CMK (cell line): ENCODE results near the gene LAPTM5.

ENCODE experiments used
- DNase-seq: peaks from one replicate; pipeline ENCODE4 v3.0.0-alpha.2; 2010; ENCODE audit warnings: low read depth

LAPTM5 gene

GRCh38 chr1:30755334-30755733, 2.2 kb downstream of the LAPTM5 start:
- DNase-seq: no peak

- DNase-seq: no peak
Observed at GRCh38 chr1:30754684-30755171, 2.8 kb downstream of the LAPTM5 start.

- no peak for DNase-seq
Observed at GRCh38 chr1:30753660-30754123, 3.9 kb downstream of the LAPTM5 start.

- DNase-seq: no peak
Observed at GRCh38 chr1:30753118-30753517, 4.5 kb downstream of the LAPTM5 start.

DNA sequence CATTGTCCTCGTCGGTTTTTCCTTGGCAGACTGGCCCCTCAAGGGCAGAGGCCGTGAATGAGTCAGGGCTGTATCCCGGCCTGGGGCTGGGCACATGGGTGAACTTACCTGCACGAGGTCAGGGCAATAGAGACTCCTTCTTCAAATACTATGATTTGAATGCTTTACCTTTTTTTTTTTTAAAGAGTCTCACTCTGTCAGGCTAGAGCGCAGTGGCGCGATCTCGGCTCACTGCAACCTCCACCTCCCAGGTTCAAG, 5.0 kb downstream of the LAPTM5 start:
- no peak for DNase-seq

- no peak for DNase-seq
Observed at GRCh38 chr1:30751830-30752650, 5.5 kb downstream of the LAPTM5 start.

DNA sequence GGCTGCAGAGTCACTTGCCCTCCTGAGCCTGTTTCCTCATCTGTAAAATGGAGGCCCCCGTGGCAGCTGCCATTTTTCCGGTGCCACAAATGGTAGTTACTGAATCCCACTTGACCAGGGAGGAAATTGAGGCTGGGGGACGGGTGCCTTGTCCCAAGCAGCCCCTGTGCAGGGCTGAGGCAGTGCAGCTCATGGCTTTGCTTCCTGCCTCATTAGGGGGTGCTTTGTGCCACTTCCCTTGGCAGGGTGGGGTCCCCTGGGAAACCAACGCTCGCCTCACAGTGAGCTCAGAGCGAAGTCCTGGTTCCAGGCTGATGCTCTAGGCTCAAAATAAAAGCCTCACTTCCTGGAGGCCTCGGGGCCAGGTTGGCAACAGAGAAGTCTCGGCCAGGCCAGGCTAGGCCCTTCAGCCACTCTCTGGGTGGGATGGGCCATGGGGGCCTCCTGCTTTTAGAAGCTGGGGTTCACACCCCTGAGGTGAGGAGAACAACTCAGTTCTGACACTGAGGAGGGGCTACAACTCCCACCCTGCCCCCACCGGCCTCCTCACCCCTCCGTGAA, 6.8 kb downstream of the LAPTM5 start:
- no peak for DNase-seq

- DNase-seq: no peak
Observed at GRCh38 chr1:30749691-30750583, 7.6 kb downstream of the LAPTM5 start.

DNA sequence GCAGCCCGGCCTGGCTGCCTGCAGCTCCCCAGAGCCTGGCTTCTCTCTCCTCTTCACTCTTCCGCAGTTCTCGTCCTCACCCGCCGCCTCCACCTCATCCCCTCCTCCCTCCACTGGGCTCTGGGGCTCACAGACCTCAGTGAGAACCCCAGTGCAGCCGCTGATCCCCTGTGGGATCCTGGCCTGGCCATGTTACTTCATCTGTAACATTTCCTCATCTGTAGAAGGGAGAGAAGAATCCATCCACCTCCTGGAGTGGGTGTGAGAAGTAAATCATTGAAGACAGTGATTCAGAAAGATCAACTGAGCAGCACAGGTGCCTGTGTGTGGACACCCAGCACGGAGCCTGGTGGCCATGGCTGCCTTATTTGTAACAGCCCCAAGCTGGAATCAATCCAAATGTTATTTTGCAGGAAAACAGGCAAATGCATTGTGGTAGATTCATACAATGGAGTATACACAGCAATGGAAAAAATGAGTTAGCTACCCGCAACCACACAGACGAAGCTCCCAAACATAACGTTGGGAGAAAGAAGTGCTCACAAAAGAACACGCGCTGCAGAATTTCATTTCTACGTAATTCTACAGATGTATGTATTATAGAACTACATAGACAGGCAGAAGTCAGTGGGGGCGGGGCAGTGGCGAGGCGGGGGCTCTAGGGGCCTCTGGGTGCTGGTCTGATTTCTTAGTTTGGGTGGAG, 8.7 kb downstream of the LAPTM5 start:
- DNase-seq: no peak

DNA sequence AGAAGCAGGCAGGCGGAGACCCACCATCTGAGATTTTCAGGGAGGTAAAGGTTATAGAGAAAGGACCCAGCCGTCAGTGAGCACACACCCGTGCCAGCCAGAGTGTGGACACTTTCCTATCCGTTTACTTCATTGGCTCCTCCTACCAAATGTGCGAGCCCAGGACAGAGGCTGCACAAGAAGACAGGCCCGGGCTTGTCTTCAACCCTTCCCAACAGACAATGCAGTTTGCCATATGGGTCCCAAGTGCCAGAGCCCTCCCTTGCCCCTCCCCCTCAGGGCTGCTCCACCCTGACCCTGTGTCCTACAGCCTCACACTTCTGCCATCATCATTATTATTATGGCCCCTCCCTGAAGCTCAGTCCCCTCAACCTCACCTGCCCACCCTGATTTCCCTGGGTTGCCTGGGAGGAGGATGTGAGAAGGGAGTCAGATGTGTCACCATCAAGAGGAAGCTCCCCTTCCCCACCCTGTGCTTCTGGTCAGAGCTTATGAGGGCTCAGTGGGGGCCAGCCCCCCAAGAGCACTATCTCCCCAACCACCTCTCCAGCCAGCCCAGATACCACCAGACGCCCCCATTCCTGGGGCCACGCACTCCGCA, 9.4 kb downstream of the LAPTM5 start:
- DNase-seq: no peak

DNA sequence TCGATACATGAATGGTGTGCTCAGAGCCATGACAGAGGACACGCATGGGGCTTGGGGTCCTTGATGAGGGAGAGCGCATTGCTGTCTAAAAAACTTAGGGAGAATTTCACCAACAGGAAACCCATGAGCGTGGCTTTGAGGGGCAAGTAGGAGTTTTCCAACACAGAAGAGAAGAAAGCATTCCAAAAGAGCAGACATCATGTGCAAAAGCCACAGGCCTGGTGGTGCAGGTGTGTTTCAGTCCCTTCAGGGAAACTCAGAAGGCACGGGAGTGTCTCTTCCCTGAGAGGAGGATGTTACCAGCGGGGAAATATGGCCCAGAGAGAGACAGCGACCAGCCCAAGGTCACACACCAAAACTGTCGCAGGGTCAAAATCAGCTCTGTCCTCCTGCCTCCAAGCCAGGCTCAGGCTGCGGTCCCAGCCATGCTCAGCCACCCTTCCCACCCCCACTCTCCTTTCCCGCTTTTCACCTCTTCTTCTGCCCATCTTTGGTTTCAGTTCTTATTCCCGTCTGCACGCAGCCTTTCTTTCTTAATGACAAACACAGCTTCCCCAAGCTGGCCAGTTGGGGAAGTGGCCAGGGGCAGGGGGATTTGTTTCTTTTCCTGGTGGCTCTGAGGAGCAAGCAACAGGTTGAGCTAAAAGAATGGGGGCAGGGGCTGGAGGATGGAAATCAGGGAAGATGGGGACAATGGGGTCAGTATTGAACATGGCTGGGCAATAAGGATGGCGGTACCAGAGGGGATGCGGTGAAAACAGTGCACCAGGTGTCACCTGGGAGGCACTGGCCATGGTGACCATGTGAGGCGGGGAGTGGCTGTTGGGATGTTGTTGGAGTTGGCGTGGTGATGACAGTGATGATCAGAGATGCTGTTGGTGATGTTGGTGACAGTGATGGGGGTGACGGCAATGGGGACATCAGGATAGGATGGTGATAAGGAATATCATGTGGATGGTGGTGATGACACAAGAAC, 10.3 kb downstream of the LAPTM5 start:
- DNase-seq: no peak

DNA sequence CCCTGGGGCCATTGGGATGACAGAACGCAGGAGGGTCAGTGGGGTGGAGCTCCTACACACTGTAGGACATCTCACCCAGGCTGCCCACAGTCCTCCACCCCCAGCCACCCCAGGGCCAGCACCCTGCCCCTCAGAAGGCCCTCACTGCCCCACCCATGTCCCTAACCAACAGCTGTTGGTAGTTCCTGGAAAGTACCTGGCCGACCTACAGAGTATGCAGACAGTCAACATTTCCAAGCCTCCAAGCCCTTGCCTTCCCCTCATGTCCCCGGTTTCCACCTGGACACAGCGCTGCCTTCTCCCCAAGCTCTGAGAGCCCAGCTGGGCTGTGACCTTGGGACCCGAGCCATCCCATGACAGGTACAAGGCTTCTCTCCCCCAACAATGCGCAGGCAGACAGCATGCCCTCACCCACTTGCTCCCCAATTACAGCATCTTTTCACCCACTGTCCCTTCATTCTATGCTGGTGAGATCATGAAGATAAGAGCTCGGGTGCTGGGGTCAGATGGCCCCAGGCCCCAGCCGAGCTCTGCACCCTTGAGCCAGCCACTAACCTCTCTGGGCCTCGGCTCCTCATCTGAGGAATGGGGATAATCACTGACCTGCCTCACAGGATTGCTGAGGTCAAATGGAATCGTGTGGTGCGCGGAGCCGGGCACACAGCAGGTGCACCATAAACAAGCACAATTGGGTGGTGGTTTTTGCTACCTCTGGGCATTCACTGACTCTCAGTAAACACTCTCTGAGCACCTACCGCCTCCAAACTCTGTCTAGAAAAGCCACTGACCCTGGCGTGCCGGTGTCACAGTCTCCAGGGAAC, 11.2 kb downstream of the LAPTM5 start:
- DNase-seq: no peak

GRCh38 chr1:30745834-30746208, 11.8 kb downstream of the LAPTM5 start:
- no peak for DNase-seq

- DNase-seq: no peak
Observed at GRCh38 chr1:30745156-30745833, 12.3 kb downstream of the LAPTM5 start.

- DNase-seq: no peak
Observed at GRCh38 chr1:30744060-30744756, 13.4 kb downstream of the LAPTM5 start.

DNA sequence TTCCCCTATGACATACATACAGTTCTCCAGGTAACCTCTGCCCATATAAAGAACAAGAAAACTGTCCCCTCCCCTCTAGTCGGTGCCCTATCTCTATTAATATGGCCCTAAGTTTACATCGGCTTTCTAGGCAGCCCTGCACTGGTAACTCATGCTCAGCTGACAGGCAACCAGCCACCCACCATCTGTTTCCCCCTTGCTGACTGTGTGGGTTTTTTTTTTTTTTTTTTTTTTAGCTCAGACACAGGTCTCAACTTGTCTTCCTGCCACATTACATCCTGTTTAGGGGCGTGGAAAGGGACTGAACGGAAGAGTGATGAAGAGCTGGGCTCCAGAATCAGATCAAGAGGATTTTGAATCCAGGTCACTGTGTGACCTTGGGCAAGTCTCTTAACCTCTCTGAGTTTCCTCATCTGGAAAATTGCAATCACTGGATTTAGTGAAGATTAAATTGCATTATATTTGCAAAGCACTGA, 14.0 kb downstream of the LAPTM5 start:
- peak; percentile 76 for DNase-seq

DNA sequence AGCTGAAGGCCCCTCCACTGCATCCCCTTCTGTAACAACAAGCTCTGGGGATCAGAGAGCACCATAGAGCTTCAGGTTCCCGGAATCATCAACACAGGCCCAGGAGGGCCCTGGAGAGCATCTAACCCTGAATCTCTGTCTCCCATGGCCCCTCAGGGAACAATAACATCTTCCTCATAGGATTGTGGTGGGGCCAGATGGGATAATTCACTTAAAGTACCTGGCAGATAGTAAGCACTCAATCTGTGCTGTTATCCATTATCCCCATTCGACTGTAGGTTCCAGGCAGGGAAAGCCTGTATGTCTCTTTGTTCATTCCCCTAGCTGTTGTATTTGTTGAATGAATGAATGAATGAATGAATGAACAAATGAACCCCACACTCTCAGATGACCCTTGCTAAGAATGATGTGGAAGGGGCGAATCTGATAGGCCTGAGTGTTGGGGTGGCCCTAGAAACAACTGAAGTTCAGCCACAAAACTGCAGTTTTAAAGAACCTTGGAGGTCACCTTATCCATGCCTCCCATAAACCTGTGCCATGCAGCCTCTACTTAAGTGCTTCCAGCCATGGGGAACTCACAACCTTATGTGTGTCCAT, 14.5 kb downstream of the LAPTM5 start:
- DNase-seq: no peak
